HG03571 (cell line): ENCODE data around the gene LARP1.

Experiments
- ATAC-seq: cut with Tn5 transposase; IDR thresholded peaks from one replicate; pipeline ENCODE4 v1.9.1; 2021; ENCODE audit not compliant: unreplicated experiment

LARP1 gene

DNA sequence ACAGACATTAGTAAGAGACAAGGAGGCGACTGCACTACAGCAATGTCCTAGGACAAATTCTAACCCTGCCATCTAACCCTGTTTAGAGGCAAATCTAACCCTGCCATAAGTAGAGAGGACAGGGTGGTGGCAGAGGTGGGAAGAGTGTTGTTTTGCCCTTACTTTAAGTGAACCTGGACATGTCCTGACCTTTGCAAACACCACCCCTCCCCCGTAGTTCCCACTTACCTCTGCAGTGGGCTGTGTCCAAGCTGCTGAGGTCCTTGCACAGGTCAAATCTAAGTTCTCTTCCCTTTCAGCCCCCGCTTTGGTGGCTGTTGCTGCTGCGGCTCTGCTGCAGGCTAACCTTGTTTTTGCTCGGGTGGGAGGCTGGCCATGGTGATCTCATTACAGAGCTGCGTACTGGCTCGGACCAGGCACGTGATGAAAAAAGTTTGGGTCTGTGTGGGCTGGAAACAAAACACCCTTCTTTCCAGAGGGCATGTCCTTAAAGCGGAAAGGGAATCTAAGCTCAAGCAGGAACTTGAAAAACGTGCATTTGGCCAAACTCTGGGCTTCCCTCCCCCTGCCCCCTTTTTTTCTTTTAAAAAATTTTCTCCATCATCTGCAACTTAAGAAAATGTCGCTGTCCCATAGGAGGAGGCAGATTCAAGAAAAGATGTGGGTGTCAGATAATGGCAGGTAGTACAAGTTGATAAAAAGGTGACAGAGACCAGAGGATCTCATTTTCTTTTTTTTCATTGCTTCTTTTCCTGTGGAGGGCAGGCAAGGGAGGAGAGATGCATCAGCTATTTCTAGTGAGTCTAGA is 95.3 kb downstream of the LARP1 start, which contains the start of gene FAXDC2:
FAXDC2 (minus strand) TSS at position 349 of the 808 bp plus-strand sequence. CDS start 12,425 bp downstream, outside the sequence.
- ATAC-seq: no peak

DNA sequence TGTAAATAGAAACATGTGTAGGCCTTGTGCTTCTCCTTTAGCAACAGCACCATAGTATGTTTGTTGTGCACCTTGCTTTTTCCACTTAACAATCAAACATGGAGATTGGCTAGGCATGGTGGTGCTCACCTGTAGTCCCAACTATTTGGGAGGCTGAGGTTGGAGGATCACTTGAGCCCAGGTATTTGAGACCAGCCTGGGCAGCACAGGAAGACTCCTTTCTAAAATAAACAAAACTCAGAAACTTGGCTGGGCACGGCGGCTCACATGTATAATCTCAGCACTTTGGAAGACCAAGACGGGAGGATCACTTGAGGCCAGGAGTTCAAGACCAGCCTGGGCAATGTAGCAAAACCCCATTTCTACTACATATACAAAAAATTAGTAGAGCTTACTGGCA is 96.2 kb downstream of the LARP1 start:
- no peak for ATAC-seq

DNA sequence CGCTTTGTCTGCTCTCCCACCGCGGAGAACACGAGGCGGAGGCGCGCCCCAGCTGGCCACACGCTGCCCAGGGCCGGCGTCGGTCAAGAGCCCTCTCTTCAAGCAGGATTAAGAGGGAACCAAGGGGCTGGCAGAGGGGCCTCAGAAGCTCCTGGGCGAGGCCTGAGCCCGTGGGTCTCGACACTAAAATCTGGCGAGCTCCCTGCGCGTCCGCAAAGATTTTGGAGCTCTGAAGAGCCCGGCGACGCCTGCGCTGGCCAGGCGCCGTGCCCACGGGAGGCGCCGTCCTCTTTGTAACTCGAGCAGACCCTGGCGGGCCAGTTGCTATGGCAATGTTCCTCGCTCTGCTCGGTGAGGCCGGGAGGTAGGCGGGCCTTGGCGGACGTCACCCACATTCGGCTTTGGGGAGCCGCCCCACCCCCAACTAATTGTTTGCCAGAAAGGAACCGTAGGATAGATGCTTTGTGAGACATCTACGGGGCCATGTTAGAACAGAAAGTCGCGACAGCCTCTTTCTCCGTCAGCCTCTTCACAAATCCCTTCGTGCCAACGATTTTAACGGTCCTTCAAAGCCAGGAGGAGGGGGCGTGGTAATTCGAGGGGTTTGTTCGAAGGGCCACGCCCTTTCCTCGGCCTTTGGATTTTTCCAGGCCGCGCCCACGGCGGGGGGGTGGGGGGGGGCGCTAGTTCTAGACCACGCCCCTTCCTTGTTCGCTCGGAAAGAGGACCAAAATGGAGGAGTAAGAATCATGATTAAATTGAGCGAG is 102.5 kb downstream of the LARP1 start:
- peak; percentile 46 for ATAC-seq

DNA sequence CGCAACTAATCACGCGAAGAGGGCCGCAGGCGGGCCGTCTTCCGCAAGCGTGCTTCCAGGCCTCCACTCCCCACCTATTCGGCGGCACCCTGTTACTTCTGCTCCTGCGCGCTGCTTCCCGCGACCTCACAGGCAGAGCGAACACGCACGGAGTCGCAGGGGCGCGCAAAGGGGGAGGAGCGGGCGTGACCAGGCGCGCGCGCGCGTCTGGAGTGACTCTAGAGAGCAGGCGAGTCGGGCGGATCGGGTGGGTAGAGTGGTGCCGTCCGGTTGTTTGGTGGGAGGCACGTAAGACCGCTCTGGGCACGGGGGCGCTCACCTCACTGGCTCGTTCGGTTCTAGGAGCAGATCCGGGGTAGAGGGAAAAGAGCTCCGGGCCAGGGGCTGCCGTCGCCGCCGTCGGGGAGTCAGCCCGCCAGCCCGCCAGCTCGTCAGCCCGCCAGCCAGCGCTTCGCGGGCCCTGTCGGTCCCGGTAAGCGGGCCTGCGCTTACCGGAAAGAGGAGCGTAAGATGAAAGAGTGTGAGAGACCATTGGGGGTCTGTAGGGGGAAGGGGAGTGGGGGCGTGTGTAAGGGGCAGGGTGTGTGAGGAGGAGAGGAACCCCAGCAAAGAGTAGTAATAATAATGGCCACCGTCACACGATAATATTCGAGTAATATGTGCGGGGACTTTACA is 103.3 kb downstream of the LARP1 start, which contains the start of gene CNOT8:
CNOT8 (plus strand) TSS at position 331 of the 675 bp plus-strand sequence. CDS start 4,652 bp downstream, outside the sequence.
- ATAC-seq: peak; percentile 78

DNA sequence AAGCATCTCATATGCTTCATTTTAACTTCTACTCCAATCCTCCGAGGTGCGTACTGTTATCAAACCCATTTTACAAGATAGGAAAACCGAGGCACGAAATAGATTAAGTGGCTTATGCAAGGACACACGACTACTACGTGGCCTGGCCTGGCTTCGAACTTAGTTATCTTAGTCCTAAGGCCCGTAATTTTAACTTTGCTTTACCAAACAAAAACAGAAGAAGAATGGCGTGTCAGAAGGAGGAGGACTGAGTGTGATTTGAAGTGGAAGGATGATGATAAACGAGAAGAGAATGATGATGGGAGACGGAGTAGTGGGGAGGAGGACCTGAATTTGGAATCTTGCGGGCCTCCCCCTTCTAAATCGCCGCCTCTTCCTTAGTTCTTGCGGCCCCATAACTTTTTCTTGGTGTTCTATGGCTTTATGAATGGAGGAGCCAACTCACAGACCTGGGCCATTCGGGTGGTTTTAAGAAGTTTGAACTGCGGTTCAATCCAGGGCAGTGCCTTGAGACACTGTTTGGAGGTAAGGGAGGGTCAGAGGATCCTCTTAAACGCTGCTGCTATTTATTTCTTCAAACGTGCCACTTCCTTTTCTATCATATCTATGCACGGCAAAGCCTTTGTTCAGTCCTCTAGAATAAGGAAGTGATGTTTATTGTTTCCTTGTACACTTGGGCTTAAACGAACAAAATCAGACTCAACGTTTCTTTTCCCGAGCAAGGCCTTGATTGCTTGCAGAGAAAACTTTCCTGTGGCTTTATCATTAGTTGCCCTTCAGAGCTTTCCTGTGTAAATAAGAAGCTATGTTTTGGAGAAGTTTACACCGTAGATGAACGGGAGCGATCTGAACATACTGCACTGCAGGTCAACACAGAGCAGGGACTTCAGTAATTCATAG is 104.0 kb downstream of the LARP1 start:
- no peak for ATAC-seq

DNA sequence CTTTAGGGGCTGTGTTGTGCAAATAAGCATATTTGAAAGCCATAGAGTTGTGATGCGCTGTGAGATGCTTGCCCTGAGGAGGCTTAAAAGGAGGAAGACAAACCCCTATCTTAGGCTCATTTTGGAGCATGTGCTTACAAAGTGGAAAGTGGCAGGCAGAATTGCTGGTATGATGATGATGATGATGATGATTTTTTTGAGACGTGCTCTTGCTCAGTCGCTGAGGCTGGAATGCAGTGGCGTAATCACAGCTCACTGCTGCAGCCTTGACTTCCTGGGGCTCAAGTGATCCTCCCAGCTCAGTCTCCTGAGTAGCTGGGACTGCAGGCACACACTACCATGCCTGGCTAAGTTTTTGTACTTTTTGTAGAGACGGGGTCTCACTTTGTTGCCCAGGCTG is 104.9 kb downstream of the LARP1 start:
- ATAC-seq: no peak

DNA sequence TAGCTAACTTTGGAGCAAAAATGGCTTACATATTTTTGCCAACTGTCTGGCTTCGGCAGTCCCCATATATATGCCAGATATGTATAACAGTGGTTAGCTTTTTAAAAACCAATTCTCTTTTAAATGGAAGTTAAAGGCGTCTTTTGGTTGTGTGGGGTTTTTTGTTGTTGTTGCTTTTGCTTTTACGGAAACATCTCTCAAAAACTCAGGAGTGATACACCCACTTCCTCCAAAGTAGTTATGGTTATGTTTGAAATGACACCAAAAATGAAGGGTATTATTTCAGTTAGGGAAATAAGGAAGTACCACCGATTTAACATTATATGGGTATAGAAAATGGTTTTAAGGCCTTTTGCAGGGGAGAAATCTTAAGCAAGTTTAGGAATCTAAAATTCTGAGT is 105.6 kb downstream of the LARP1 start:
- no peak for ATAC-seq

DNA sequence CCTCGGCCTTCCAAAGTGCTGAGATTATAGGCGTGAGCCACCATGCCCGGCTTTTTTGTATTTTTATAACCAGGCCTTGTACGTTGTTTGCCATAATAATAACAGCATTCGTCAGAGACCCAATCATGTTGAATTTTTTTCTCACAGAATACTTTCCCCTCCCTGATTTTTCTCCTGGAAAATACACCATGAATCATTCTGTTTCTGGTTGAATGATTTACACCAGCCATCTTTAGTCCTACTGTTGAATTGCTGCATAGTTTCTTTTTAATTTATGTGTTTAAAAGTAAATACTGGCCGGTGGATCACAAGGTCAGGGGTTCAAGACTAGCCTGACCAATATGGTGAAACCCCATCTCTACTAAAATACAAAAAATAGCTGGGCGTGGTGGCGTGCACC is 106.8 kb downstream of the LARP1 start:
- ATAC-seq: no peak

DNA sequence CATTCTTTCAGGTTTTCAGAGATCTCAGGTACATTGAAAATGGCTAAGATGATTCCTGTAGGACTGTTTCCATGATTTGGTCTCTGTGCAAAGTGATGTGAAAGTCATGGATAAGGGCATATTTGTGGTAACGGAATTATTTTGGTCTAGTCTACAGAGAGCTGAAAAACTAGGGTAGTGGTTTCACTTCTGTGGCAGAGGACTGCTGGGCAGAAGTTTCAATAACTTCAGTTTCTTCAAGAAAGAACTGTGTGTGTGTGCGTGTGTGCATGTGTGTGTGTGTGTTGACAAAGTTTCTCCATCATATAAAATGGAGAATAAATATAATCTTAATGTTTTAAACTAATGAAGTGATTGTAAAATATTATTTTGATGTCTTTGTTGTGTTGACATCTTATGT is 107.6 kb downstream of the LARP1 start:
- no peak for ATAC-seq

DNA sequence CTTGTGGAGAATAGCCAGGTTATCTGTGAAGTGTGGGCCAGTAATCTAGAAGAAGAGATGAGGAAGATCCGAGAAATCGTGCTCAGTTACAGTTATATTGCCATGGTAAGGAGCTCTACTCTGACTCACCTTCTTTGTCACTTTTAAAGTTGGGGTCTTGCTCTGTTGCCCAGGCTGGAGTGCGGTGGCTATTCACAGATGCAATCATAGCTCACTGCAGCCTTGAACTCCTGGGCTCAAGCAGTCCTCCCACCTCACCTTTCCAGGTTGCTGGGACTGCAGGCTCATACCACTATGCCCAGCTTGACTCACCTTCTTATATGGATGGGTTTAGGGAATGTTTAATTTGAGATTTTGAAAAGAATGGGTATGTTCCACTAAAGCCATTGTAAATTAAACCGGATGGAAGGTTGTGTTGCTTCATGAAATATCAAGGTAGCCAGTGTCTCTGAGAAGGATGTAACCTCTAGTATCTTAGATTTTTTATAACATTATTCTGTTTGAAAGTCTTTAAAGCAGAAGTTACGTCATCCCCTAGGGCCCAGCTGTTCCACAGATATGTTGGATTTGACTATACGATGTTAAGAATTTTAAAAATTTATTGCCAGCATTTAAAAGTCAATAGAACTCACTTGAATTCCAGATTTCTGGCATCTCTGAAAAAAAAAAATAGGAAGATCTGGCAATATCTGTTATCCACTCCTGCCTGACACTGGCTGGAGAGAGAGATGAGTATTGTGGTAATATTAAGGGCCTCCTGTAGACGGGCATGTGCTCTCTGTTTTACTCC is 108.3 kb downstream of the LARP1 start:
- ATAC-seq: no peak

DNA sequence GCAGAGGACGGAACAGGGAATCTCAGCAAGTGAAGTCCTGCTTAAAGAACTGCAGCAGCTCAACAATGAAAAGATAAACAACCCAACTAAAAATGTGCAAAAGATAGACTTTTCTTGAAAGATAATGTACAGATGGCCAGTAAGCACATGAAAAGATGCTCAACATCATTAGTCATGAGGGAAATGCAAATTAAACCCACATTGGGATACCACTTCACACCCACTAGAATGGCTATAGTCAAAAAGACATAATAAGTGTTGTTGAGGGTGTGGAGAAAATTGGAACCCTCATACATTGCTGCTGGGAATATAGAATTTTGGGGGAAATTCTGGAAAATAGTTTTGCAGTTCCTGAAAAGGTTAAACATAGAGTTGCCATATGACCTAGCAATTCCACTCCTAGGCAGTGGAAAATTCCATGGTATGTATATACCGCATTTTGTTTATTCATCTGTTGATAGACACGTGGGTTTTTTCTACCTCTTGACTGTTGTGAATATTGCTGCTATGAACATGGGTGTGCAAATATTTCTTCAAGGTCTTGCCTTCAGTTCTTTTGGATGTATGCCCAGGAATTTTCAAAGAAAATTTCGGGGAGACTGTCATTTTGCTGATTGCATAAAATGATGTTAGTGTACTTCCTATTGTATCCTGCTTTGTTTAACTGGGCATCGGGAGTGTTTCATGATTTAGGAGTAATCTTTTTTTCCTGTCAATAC is 110.4 kb downstream of the LARP1 start:
- ATAC-seq: no peak

DNA sequence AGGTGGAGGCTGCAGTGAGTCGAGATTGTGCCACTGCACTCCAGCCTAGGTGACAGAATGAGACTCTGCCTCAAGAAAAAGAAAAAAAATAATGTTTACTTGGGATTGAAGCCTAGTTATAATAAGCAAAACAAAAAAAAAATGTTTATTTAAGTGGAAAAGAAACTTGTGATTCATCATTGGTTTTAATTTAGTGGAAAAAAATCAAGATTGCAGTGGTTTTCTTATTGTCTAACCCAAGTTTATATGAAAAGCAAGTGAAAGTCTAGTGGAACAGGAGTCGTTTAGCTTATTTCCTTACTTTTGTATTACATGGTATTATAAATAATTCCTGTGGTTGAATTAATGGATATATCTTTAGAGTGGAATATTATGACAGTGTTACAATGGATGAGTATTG is 111.7 kb downstream of the LARP1 start:
- ATAC-seq: no peak
